HEK293T (cell line): ENCODE measurements around the gene CABP4.

ENCODE experiments used
- CTCF ChIA-PET: fragments of 350-600 bp; formaldehyde crosslinking; extraction: SDS; loops from one replicate; lab custom pipeline; 2021; ENCODE audit warnings: antibody characterized with exemption, inconsistent platforms; lab: Yijun Ruan, JAX
- POLR2A ChIA-PET: fragments of 350-600 bp; formaldehyde crosslinking; extraction: SDS; loops from one replicate; lab custom pipeline; 2020; ENCODE audit warnings: antibody characterized with exemption, inconsistent platforms; lab: Yijun Ruan, JAX
- DNase-seq: peaks from one replicate; pipeline ENCODE4 v3.0.0; 2012; ENCODE audit warnings: mixed read lengths; ENCODE audit errors: extremely low spot score
- ARNT ChIP-seq: fragments of 450-650 bp; IDR thresholded peaks from 2 replicates; pipeline ENCODE4 v1.6.1; 2017; ENCODE audit warnings: mild to moderate bottlenecking
- BHLHE40 ChIP-seq: fragments of 450-650 bp; IDR thresholded peaks from 2 replicates; pipeline ENCODE4 v1.6.1; 2016; ENCODE audit warnings: mild to moderate bottlenecking, moderate library complexity, borderline replicate concordance
- CTBP1 ChIP-seq: fragments of 450-650 bp; IDR thresholded peaks from 2 replicates; pipeline ENCODE4 v1.6.1; 2016; ENCODE audit warnings: borderline replicate concordance
- ELF4 ChIP-seq: fragments of 450-650 bp; IDR thresholded peaks from 2 replicates; pipeline ENCODE4 v1.6.1; 2017; ENCODE audit warnings: antibody characterized with exemption
- FOXA1 ChIP-seq: fragments of 450-650 bp; IDR thresholded peaks from 2 replicates; pipeline ENCODE4 v1.6.1; 2016; ENCODE audit warnings: mild to moderate bottlenecking
- FOXK2 ChIP-seq: fragments of 450-650 bp; IDR thresholded peaks from 2 replicates; pipeline ENCODE4 v1.6.1; 2016; ENCODE audit warnings: mild to moderate bottlenecking
- FOXM1 ChIP-seq: fragments of 450-650 bp; IDR thresholded peaks from 2 replicates; pipeline ENCODE4 v1.6.1; 2017; ENCODE audit warnings: mild to moderate bottlenecking, borderline replicate concordance
- HDGF ChIP-seq: fragments of 450-650 bp; IDR thresholded peaks from 2 replicates; pipeline ENCODE4 v1.6.1; 2017; ENCODE audit warnings: antibody characterized with exemption, borderline replicate concordance
- L3MBTL2 ChIP-seq: fragments of 450-650 bp; conservative IDR thresholded peaks from 2 replicates; pipeline ENCODE4 v1.6.1; 2016; ENCODE audit warnings: mild to moderate bottlenecking
- LEF1 ChIP-seq: fragments of 450-650 bp; IDR thresholded peaks from 2 replicates; pipeline ENCODE4 v1.6.1; 2017; ENCODE audit warnings: mild to moderate bottlenecking, borderline replicate concordance
- NFRKB ChIP-seq: fragments of 450-650 bp; IDR thresholded peaks from 2 replicates; pipeline ENCODE4 v1.6.1; 2016; ENCODE audit warnings: mild to moderate bottlenecking, moderate library complexity
- PKNOX1 ChIP-seq: fragments of 450-650 bp; IDR thresholded peaks from 2 replicates; pipeline ENCODE4 v1.6.1; 2016
- SP1 ChIP-seq: fragments of 450-650 bp; IDR thresholded peaks from 2 replicates; pipeline ENCODE4 v1.6.1; 2017
- SUZ12 ChIP-seq: fragments of 450-650 bp; IDR thresholded peaks from 2 replicates; pipeline ENCODE4 v1.6.1; 2016; ENCODE audit warnings: mild to moderate bottlenecking
- TARDBP ChIP-seq: fragments of 450-650 bp; IDR thresholded peaks from 2 replicates; pipeline ENCODE4 v1.6.1; 2016
- ZNF384 ChIP-seq: fragments of 450-650 bp; IDR thresholded peaks from 2 replicates; pipeline ENCODE4 v1.6.1; 2016

CABP4 gene

DNA sequence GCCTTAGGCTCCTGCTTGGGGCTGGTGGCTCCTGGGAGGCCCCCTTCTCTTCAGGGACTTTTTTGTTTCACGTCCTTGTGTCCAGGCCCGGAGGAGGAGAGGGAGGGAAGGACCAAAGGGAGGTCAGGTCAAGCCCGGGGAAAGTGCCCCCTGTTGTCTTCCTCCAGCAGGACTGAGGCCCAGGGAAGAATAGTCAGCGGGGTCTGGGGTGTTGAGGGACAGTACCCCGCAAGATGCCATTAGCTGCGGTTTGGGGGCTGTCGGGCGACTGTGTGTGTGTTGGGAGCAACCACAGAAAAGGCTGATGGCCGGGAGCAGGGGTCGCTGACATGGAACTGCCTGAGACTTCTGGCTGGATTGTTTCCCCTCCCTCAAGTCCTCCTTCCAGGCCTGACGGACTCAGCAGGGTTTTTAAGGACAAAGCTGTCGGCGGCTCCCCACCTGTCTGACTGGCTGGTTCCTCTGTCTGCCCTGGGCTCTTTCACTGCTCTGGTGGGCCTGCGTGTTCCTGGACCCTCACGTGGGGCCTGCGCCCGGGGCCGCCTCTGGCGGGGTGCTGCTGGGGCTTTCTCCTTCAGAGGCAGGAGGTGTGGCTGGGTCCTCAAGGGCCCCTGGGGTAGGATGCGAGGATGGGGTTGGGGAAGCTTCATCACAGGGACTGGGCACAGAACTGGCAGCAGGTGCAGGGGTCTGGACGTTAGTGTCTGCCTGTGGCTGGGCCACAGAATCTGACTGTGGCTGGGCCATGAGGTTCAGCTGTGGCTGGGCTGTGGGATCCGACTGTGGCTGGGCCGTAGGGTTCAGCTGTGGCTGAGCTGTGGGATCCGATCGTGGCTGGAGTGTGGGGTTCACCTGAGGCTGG, 4.1 kb upstream of the CABP4 start:
- POLR2A ChIA-PET = interaction anchor here (0.9 to 1.4 kb wide), 5 partner anchors 9 to 59 kb away, joined by 3 to 5 read pairs (median 3); partner anchors contain the start of genes PPP1CA and RAD9A
- TF ChIP-seq PKNOX1 (no peak), FOXM1 (no peak), TARDBP (no peak), ZNF384 (no peak), ELF4 (no peak), HDGF (no peak), ARNT (no peak)

GRCh38 chr11:67451658-67451976, 3.5 kb upstream of the CABP4 start:
- CTCF ChIA-PET = no interaction called here

More for the DNA sequence above, 4.1 kb upstream of the CABP4 start:
- CTCF ChIA-PET = no interaction called here
- no peak for DNase-seq

GRCh38 chr11:67452141-67452952, 2.8 kb upstream of the CABP4 start, which contains the start of gene GPR152:
GPR152 (minus strand) TSS chr11:67452729; CDS start chr11:67452724, 5 bp downstream.
- POLR2A ChIA-PET = interaction anchor here (0.9 to 1.5 kb wide), 4 partner anchors 13 to 61 kb away, joined by 3 to 5 read pairs (median 3); partner anchors contain the start of genes PPP1CA and RAD9A
- CTCF ChIA-PET = no interaction called here
- TF ChIP-seq FOXM1 (no peak), ZNF384 (no peak), PKNOX1 (no peak), SUZ12 (no peak), CTBP1 (no peak), BHLHE40 (no peak), FOXA1 (no peak), TARDBP (no peak), ARNT (no peak), HDGF (no peak), FOXK2 (no peak)
- no peak for DNase-seq

More at GRCh38 chr11:67451658-67451976, 3.5 kb upstream of the CABP4 start:
- TF ChIP-seq SP1 (no peak), FOXA1 (no peak), L3MBTL2 (no peak), ZNF384 (no peak), NFRKB (no peak), HDGF (no peak), ARNT (no peak)
- DNase-seq = no peak
- POLR2A ChIA-PET = interaction anchor here (0.9 to 1.5 kb wide), 5 partner anchors 9 to 60 kb away, joined by 3 to 5 read pairs (median 3); partner anchors contain the start of genes PPP1CA and RAD9A

DNA sequence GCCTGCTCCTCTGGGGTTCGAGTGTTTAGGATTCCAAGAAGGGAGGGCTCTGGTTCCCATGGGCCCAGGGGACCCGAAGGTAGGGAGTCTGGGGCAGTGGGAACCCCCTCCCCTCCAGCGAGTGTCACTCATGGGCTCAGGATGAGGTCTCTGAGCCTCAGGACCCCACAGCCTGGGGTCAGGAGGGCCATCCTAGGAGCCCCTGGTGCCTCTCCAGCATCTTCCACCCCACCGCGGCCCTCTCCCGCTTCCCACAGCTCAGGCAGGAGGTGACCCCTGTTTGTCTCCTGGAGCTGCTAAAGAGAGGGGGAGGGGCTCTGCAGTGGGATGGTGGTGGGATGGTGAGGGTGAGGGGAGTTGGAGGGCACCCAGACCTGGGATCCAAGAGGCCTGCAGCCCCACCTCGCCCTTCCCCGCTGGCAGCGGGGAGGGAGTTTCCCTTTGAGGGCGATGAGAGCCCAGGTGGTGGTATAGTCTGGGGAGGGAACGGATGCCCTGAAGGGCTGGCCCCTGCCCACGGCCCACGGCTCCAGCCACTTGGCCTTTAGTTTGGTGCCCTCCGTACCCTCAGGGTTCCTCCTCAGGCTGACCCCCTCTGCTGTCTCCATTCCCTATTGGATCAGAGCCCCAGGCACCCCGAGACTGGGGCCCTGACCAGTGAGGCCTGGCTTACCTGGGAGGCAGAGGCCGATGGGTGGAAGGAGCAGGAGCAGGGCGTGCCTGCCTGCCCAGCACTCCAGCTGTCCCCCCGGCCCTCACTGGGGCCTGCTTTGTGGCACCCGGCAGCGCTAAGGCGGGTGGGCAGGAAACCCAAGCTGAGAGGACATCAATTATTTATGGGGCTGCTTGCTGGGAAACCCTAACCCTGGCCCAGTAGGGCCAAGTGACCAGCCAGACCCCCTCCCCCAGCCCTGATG, 1.1 kb upstream of the CABP4 start:
- CTCF ChIA-PET = no interaction called here
- POLR2A ChIA-PET = interaction anchor here (2.0 kb wide), 1 partner anchor 14 kb away, joined by 5 read pairs; no protein-coding TSS in a partner anchor
- TF ChIP-seq SP1 (no peak), PKNOX1 (no peak), FOXM1 (no peak), BHLHE40 (no peak), NFRKB (no peak), CTBP1 (no peak), ELF4 (no peak), FOXK2 (no peak), FOXA1 (no peak), ZNF384 (no peak), L3MBTL2 (no peak), LEF1 (no peak), TARDBP (no peak)

GRCh38 chr11:67456068-67456705, 1.0 kb downstream of the CABP4 start:
- ChIA-PET CTCF (no interaction called here), POLR2A (interaction anchor here (0.5 to 1.3 kb wide), 3 partner anchors 11 to 36 kb away, joined by 3 to 4 read pairs (median 4); partner anchors contain the start of gene AIP)
- DNase-seq = no peak
- no peak for TF ChIP-seq ARNT
- TF ChIP-seq CTBP1 = no peak
- no peak for TF ChIP-seq HDGF
- TF ChIP-seq FOXK2 = no peak

More for the DNA sequence above, 1.1 kb upstream of the CABP4 start:
- DNase-seq = no peak
